Left ventricle myocardium inferior (tissue), 1 donor: ENCODE results near the gene RER1. TPM values are rescaled to one million over a fixed set of nuclear protein-coding genes. Genes with fewer than 3 reads are reported as not detected.

Source experiments
- DNase-seq: peaks from one replicate; pipeline ENCODE4 v3.0.0-alpha.2; 2020
- H3K27ac ChIP-seq: fragments of 200-600 bp; replicated peaks from 2 replicates; pipeline ENCODE4 v1.8.0; 2021
- H3K27me3 ChIP-seq: fragments of 200-600 bp; 2 replicates; pipeline ENCODE4 v1.8.0; 2021; ENCODE audit warnings: low read depth
- H3K36me3 ChIP-seq: fragments of 200-600 bp; 2 replicates; pipeline ENCODE4 v1.8.0; 2021
- H3K4me1 ChIP-seq: fragments of 200-600 bp; 2 replicates; pipeline ENCODE4 v1.8.0; 2021
- H3K4me3 ChIP-seq: fragments of 200-600 bp; 2 replicates; pipeline ENCODE4 v1.8.0; 2021; ENCODE audit warnings: mild to moderate bottlenecking, moderate library complexity
- H3K9me3 ChIP-seq: fragments of 200-600 bp; replicated peaks from 2 replicates; pipeline ENCODE4 v1.8.0; 2021
- CTCF ChIP-seq: fragments of 200-600 bp; IDR thresholded peaks from 2 replicates; pipeline ENCODE4 v1.8.0; 2021; ENCODE audit warnings: antibody characterized with exemption, mild to moderate bottlenecking, borderline replicate concordance
- intact Hi-C: fragments of 100-400 bp; cut with micrococcal nuclease; formaldehyde crosslinking; loops from one replicate; pipeline ENCODE4 v1.11.0; 2022
- total RNA-seq: library from RNA; stranded (reverse); fragmentation: NEBNext Ultra II Directional; extraction: Animal tissue kit (Norgen Biotek cat#: 25700); gene quantifications from one replicate; pipeline ENCODE4 v1.2.1, GENCODE V29; 2021
- donor health status: DM: no; HTN: yes; CAD: no; lungs with severe emphysema.

The RER1 gene
- total RNA-seq, 1 donor from 2014 or later, result 80.5 TPM

- H3K36me3 ChIP-seq, result peaks cover under 1% of the 10 kb centered on the region
- H3K4me1 ChIP-seq, result peaks cover 28% of the 10 kb centered on the region
- H3K4me3 ChIP-seq, result no peak overlapping the region
- intact Hi-C loops, result no loop called here
- no peak for TF ChIP-seq CTCF
- DNase-seq, result peak; percentile 8
- no peak overlapping the region for H3K27ac ChIP-seq
- H3K27me3 ChIP-seq, result no peaks in the 10 kb centered on the region
- H3K9me3 ChIP-seq, result no peaks in the 10 kb centered on the region
Measured at GRCh38 chr1:2388004-2388913, 3.4 kb upstream of the RER1 start.

GRCh38 chr1:2389644-2390043, 2.0 kb upstream of the RER1 start:
- intact Hi-C loops, result no loop called here
- peaks cover 6% of the 10 kb centered on the region for H3K36me3 ChIP-seq
- H3K4me1 ChIP-seq, result peaks cover 42% of the 10 kb centered on the region
- no peaks in the 10 kb centered on the region for H3K27me3 ChIP-seq
- H3K4me3 ChIP-seq, result no peak overlapping the region
- TF ChIP-seq CTCF, result no peak
- H3K9me3 ChIP-seq, result no peaks in the 10 kb centered on the region
- H3K27ac ChIP-seq, result no peak overlapping the region
- no peak for DNase-seq

GRCh38 chr1:2391931-2392509, 379 bp downstream of the RER1 start:
- Histone ChIP-seq H3K9me3 (no peaks in the 10 kb centered on the region), H3K27me3 (no peaks in the 10 kb centered on the region), H3K36me3 (peaks cover 24% of the 10 kb centered on the region), H3K4me3 (peak overlapping the region; percentile 91), H3K27ac (peak overlapping the region; percentile 93), H3K4me1 (peaks cover 52% of the 10 kb centered on the region)
- TF ChIP-seq CTCF, result no peak
- DNase-seq, result no peak
- intact Hi-C loops, result no loop called here

GRCh38 chr1:2392686-2393085, 1.0 kb downstream of the RER1 start:
- Histone ChIP-seq H3K4me3 (peak overlapping the region; percentile 91), H3K4me1 (peaks cover 52% of the 10 kb centered on the region), H3K36me3 (peaks cover 30% of the 10 kb centered on the region), H3K27ac (peak overlapping the region; percentile 93), H3K27me3 (no peaks in the 10 kb centered on the region), H3K9me3 (no peaks in the 10 kb centered on the region)
- TF ChIP-seq CTCF, result no peak
- intact Hi-C loops, result no loop called here
- DNase-seq, result no peak

- Histone ChIP-seq H3K27ac (no peak overlapping the region), H3K9me3 (no peaks in the 10 kb centered on the region), H3K4me3 (peak overlapping the region; percentile 91), H3K27me3 (no peaks in the 10 kb centered on the region), H3K36me3 (peaks cover 38% of the 10 kb centered on the region), H3K4me1 (peaks cover 52% of the 10 kb centered on the region)
- intact Hi-C loops, result no loop called here
- DNase-seq, result no peak
- no peak for TF ChIP-seq CTCF
Measured at GRCh38 chr1:2393471-2393877, 1.8 kb downstream of the RER1 start.
